ENCODE data around the gene C5orf46. TPM values are rescaled to one million over a fixed set of nuclear protein-coding genes. Genes with fewer than 3 reads are reported as not detected.

Gene C5orf46
- polyA plus RNA-seq, 3 donors: not detected

DNA sequence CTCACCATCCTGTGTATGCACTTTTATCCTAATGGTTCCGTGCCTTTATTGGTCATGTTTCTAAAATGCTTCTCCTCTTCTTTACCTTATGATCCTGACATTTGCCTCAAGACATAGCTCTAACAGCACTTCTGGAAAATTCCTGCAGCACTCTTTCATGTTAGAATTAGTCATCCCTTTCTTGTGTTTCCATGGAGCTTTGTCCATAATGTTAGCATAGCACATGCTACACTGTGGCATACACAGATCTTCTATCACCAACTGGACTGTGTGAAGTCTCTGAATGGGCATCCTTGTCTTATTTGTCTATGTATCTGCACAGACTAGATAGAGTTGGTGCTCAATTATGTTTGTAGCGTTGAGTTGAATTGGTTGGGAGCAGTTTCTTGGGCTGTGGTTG is 25.9 kb downstream of the C5orf46 start:
- Histone ChIP-seq H3K9me3 (replicated peaks in 1 of 2; ENCODE audit: control insufficient read depth in 1 of 2, insufficient read depth in 1 of 2, low read length in 2 of 2) (no peaks in the 10 kb centered on the region), H3K27ac (ENCODE audit: low read depth in 1 of 2, low read length in 2 of 2) (no peak overlapping the region), H3K4me3 (replicated peaks in 1 of 3; ENCODE audit: low read depth in 2 of 3, low read length in 3 of 3) (no peak overlapping the region), H3K4me2 (replicated peaks; ENCODE audit: extremely low read depth, low read length, poor library complexity, severe bottlenecking) (no peak overlapping the region), H3K9ac (ENCODE audit: insufficient read depth, low read length, poor library complexity, severe bottlenecking) (no peak overlapping the region), H2AFZ (ENCODE audit: insufficient read depth, low read depth, low read length, poor library complexity, severe bottlenecking) (no peak overlapping the region), H3K79me2 (ENCODE audit: insufficient read depth, low read length) (no peaks in the 10 kb centered on the region), H4K20me1 (ENCODE audit: insufficient read depth, low read length) (no peaks in the 10 kb centered on the region), H3K36me3 (replicated peaks in 1 of 2; ENCODE audit: control insufficient read depth in 1 of 2, insufficient read depth in 2 of 2, low read length in 2 of 2) (no peaks in the 10 kb centered on the region), H3K27me3 (ENCODE audit: control insufficient read depth in 2 of 2, insufficient read depth in 2 of 2, low read length in 2 of 2) (no peaks in the 10 kb centered on the region), H3K4me1 (ENCODE audit: control insufficient read depth in 1 of 2, insufficient read depth in 2 of 2, low read length in 2 of 2) (no peaks in the 10 kb centered on the region)
- no peak overlapping the region for H3K27ac Mint-ChIP-seq
- TF ChIP-seq, protein P1, sequence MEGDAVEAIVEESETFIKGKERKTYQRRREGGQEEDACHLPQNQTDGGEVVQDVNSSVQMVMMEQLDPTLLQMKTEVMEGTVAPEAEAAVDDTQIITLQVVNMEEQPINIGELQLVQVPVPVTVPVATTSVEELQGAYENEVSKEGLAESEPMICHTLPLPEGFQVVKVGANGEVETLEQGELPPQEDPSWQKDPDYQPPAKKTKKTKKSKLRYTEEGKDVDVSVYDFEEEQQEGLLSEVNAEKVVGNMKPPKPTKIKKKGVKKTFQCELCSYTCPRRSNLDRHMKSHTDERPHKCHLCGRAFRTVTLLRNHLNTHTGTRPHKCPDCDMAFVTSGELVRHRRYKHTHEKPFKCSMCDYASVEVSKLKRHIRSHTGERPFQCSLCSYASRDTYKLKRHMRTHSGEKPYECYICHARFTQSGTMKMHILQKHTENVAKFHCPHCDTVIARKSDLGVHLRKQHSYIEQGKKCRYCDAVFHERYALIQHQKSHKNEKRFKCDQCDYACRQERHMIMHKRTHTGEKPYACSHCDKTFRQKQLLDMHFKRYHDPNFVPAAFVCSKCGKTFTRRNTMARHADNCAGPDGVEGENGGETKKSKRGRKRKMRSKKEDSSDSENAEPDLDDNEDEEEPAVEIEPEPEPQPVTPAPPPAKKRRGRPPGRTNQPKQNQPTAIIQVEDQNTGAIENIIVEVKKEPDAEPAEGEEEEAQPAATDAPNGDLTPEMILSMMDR (IDR thresholded peaks at IDR 0.05): no peak
- no peak for DNase-seq
- peaks cover 0 to 2% of the 10 kb centered on the region in 2 donors for H3K36me3 Mint-ChIP-seq
- no peak overlapping the region for H3K4me3 Mint-ChIP-seq
- intact Hi-C loops (cut with micrococcal nuclease): loop anchor here in 1 of 2 donors (5.0 kb wide), 1 partner anchor 57 kb away; no protein-coding TSS in a partner anchor
- WGBS (ENCODE audit: insufficient coverage): 100% methylated on average over 1 of the region's 2 CpGs
- no peaks in the 10 kb centered on the region for H3K9me3 Mint-ChIP-seq
- H3K4me1 Mint-ChIP-seq: peaks cover 3% of the 10 kb centered on the region
- H3K27me3 Mint-ChIP-seq (ENCODE audit: low read depth in 3 of 3): peaks cover 0 to 2% (median 2%) of the 10 kb centered on the region in 3 donors

DNA sequence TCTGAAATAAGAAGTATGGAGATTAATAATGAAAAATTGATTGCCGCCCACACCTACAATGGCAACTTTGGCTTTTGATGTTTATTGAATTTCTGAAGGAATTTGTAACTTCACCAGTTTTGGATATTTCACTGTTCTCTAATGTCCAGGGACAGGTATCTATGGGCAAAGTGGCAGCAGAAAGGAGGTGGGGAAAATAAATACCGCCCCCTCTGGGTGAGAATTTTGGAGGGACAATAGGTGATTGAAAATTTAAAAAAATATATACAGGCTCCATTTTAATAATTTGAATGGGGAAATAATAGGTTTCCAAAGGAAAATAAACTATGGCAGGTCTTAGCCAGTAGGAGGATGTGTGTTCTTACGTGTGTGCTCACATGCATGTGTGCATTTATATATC is 26.6 kb downstream of the C5orf46 start:
- no peak overlapping the region for H3K9ac ChIP-seq (ENCODE audit: insufficient read depth, low read length, poor library complexity, severe bottlenecking)
- no peaks in the 10 kb centered on the region for H4K20me1 ChIP-seq (ENCODE audit: insufficient read depth, low read length)
- WGBS (ENCODE audit: insufficient coverage): no CpG with 5 or more reads among the region's 3 CpGs
- H3K4me3 Mint-ChIP-seq: no peak overlapping the region
- peaks cover 3% of the 10 kb centered on the region for H3K4me1 Mint-ChIP-seq
- H3K27ac Mint-ChIP-seq: no peak overlapping the region
- H2AFZ ChIP-seq (ENCODE audit: insufficient read depth, low read depth, low read length, poor library complexity, severe bottlenecking): no peak overlapping the region
- no peak overlapping the region for H3K4me3 ChIP-seq (replicated peaks in 1 of 3; ENCODE audit: low read depth in 2 of 3, low read length in 3 of 3)
- TF ChIP-seq, protein P1 (IDR thresholded peaks at IDR 0.05): no peak
- H3K36me3 ChIP-seq (replicated peaks in 1 of 2; ENCODE audit: control insufficient read depth in 1 of 2, insufficient read depth in 2 of 2, low read length in 2 of 2): no peaks in the 10 kb centered on the region
- H3K27me3 ChIP-seq (ENCODE audit: control insufficient read depth in 2 of 2, insufficient read depth in 2 of 2, low read length in 2 of 2): no peaks in the 10 kb centered on the region
- H3K9me3 Mint-ChIP-seq: no peaks in the 10 kb centered on the region
- DNase-seq: no peak
- H3K27me3 Mint-ChIP-seq (ENCODE audit: low read depth in 3 of 3): peaks cover 0 to 2% (median 2%) of the 10 kb centered on the region in 3 donors
- H3K36me3 Mint-ChIP-seq: peaks cover 0 to 2% of the 10 kb centered on the region in 2 donors
- H3K4me1 ChIP-seq (ENCODE audit: control insufficient read depth in 1 of 2, insufficient read depth in 2 of 2, low read length in 2 of 2): no peaks in the 10 kb centered on the region
- intact Hi-C loops (cut with micrococcal nuclease): loop anchor here in 1 of 2 donors (5.0 kb wide), 1 partner anchor 58 kb away; no protein-coding TSS in a partner anchor
- no peaks in the 10 kb centered on the region for H3K9me3 ChIP-seq (replicated peaks in 1 of 2; ENCODE audit: control insufficient read depth in 1 of 2, insufficient read depth in 1 of 2, low read length in 2 of 2)
- H3K79me2 ChIP-seq (ENCODE audit: insufficient read depth, low read length): no peaks in the 10 kb centered on the region
- H3K27ac ChIP-seq (ENCODE audit: low read depth in 1 of 2, low read length in 2 of 2): no peak overlapping the region
- H3K4me2 ChIP-seq (replicated peaks; ENCODE audit: extremely low read depth, low read length, poor library complexity, severe bottlenecking): no peak overlapping the region
